ENCODE measurements around the gene CORO1C.
"Not testable (repeated sequence)": the region's sequence is repeated elsewhere in the genome, so short reads cannot be mapped to it uniquely, and the experiment has no call there.

Gene CORO1C

DNA sequence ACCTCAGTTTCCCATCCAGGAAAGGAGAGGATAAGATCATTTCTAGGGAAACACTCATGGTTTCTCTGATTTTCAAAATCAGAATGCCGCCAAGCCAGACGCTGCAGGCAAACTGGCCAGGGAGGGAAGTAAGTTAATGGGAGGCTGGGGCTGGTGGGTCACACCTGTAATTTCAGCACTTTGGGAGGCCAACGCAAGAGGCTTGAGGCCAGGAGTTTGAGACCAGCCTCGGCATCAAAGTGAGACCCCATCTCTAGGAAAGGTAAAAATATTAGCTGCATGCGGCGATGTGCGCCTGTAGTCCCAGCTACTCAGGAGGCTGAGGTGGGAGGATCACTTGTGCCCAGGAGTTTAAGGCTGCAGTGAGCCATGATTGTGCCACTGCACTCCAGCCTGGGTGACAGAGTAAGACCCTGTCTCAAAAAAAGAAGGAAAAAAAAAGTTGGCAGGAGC is 98.2 kb downstream of the CORO1C start:
- DNase-seq: no peak

DNA sequence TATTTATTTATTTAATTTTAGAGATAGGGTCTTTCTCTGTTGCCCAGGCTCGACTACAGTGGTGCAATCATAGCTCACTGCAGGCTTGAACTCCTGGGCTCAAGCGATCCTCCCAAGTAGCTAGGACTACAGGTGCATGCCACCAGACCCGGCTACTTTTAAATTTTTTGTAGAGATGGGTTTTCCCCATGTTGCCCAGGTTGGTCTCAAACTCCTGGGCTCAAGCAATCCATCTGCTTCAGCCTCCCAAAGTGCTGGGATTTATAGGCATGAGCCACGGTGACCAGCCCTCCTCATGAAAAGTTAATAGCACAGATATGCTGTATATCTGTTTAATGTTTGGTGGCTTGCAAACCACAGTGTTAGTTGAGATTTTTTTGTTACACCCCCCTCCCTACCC is 100.1 kb downstream of the CORO1C start:
- not testable (repeated sequence) for DNase-seq

DNA sequence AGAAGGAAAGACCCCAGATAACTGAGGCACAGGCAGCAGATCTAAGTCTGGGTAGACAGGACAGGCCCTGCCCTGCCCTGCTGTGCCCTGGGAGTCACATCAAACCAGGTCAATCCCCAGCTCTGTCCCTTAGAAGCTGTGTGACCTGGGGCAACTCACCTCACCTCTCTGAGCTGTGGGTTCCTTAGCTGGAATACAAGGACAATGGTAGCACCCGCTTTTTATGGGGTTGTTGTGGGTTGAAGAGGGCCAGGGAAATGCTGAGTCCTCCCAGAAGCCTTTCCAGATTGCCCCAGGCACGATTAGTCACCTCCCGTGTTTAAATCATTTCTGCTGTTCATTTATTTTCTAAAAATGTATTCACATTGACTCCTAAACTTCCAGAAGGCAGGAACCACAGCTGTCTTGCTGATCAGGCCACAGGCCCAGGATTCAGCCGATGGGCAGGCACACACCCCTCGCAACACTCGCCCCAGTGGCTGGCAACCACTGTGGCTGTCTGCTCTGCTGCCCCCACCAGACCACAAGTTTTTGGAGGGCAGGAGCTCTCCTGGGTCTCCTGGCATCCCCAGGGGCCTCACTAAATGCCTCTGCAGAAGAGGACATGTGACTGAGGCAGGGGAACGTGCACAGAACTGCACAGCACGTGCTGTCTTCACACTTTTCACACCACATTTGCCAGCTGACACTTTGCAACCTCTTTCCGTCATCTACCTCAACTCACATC is 100.7 kb downstream of the CORO1C start:
- DNase-seq: peak; percentile 96

DNA sequence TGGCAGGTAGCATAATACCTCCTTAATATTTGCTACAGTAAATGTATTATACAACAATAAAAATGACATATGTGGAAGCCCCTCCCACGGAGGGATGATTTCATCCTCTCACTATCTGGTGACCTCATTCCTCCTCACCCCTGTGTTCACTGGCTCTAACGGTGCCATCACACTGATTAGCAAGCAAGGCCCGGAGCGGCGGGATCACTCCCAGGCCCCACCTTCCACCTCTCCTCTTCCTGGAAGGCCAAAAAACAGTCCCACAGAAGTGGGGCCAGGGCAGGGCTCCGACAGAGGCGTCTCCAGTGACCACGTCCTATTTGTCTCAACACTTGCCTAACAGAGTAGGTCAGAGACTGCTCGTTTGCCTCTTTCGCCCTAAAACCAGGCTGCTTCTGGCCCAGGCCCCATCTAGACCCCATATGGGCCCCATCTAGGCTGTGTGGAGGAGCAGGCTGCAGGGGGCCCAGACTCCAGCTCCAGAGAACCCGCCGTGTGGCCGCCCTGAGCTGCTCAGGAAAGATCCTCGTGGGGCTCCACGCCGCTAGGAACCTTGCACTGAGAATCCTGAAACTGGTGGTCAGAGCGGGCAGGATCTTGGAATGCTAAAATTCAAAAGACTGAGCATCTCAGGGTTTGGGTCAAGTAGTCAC is 101.4 kb downstream of the CORO1C start:
- peak; percentile 95 for DNase-seq

DNA sequence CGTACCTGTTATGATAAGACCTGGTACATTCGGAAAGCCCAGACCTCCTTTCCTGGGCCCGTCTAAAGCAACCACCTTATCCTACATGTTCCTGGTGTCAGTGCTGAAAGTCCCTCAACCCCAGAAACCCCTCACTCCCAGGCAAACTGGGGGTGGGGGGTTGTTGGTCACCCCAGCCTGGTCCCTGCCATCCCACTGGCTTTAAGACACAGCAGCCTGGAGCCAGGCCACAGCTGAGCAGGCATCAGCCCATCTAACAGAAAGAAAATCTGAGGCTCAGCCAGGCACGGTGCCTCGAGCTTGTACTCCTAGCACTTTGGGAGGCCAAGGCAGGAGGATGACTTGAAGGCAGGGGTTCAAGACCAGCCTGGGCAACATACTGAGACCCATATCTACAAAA is 102.2 kb downstream of the CORO1C start:
- DNase-seq: no peak

DNA sequence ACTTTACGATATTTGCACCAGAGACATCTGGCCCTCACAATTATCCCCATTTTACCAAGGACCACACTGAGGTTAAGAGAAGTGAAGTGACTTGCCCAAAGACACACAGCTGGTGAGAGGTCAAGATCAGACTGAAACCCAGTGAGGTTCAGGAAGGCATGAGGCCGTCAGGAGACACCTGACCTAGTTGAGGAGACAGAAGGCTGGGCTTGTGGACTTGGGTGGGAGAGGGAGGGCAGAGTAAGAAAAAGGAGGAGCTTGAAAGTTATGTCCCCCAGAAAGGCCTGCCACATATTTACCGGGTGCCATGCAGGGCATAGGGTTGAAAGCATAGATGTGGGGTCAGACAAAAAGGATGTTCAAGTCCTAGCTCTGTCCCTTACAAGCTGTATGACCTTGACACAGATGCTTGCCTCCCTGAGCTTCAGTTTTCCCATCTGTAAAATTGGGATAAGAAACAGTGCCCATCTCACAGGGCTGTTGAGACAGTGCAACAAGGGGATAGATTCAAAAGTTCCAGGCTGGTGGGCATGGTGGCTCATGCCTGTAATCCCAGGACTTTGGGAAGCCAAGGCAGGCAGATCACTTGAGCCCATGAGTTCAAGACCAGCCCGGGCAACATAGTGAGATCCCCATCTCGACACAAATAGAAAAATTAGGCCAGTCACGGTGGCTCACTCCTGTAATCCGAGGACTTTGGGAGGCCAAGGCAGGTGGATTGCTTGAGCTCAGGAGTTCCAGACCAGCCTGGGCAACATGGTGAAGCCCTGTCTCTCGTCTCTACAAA is 104.0 kb downstream of the CORO1C start:
- DNase-seq: no peak

DNA sequence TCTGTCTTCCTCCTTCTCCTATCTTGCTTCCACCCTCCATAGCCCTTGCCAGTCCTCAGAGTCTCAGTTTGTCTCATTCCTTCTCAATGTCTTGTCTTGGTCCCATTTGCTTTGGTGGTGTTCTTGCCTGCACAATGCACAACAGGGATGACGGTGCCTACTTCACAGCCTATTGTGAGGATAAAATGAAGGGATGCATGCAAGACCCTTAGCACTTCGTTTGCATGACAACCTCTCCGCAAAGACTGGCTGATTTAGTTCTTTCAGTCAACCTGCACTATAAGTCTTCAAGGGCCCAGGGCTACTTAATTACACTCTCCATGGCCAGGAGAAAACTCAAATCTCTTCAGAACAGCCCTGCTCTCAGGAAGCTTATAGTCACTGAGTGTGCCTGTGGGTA is 106.1 kb downstream of the CORO1C start:
- no peak for DNase-seq

DNA sequence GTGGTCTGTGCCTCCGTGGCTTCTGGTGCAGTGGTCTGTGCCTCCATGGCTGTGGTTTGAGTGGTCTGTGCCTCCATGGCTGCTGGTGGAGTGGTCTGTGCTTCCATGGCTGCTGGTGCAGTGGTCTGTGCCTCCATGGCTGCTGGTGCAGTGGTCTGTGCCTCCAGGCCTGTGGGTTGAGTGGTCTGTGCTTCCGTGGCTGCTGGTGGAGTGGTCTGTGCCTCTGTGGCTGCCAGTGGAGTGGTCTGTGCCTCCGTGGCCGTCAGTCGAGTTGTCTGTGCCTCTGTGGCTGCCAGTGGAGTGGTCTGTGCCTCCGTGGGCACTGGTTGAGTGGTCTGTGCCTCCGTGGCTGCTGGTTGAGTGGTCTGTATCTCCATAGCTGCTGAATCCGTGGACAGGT is 107.7 kb downstream of the CORO1C start:
- no peak for DNase-seq

DNA sequence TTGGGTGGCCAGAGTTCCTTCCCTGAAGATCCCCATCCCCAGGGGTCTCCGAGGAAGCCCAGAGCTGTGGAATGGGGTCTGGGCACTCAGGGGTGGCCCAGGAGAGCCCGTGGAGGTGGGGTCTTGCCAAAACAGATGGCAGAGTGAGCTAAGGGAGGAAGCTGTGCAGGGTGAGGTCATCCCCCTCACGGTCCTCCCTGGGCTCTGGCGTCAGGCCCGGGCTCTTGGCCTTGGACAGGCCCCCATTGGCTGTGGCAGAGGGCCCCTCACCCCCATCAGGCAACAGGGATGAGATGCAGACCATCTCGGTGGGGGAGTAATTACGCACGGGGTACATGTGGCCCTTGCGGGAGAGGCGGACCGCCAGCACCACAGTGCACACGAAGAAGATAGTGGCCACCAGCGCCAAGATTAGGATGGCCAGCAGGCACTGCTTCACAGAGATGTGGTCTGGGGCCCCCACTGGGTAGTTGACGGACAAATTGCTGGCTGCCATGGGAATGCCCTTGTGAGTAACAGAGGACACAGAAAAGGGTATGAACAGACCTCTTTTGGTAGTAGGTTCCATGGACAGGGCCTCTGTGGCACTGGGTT is 108.3 kb downstream of the CORO1C start:
- DNase-seq: no peak

DNA sequence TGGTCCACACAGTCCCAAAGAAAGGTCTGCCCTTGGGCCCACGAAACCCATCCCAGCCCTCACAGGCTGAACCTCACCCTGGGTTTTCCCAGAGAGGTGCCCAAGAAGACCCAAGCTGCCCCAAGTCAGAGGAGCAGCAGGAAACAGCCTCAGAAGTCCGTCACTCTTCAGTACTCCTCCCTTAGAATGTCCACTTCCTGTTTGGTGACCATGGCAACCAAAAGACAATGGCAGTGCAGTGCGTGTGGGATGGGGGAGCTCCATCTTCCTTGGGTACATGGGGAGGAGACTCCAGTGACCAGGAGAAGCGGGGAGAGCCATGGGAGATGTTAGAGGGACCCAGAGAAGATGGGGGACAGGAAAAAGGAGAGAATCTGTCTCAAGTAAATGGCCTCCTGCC is 108.9 kb downstream of the CORO1C start:
- peak; percentile 45 for DNase-seq

DNA sequence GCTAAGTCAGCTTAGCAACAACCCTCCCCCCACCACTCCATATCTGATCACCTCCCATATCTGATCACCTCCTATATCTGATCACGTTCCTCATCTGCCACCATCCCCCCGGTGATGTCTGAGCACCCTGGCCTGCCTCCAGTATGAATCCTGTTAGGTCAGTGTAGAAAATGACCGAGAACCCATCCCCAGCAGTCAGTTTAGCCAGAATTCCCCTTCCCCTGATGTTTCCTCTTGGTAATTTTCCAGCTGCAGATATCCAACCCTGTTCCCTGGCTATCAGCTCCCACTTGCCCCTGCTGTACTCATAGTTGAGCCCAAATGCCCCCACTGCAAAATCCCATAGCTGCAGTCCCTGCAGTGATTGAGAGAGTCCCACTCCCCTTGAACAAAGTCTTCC is 110.2 kb downstream of the CORO1C start:
- DNase-seq: no peak

DNA sequence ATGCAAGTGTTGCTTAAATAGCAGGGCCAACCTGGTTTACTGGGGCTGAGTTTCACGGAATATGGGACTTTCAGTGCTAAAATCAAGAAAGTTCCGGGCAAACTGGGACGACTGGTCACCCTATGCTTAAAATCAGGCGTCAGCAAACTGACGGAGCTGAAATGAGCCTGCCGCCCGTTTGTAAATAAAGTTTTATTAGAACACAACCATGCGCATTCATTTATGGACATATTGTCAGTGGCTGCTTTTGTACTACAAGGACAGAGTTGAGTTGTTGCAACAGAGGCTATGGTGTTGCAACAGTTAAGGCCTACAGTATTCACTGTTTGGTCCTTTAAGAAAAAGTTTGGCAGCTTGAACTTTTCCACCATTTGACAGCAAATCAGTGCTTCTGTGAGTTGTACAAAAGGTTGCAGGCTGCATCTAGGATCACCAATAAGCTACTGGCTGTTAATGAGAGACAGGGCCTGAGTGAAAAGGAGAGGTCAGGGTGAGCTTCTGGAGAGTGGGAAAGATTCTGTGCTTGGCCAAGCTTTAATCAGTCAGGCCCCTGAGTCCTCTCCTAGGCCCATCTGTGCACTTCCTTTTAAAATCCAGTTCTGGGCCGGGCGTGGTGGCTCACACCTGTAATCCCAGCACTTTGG is 111.0 kb downstream of the CORO1C start:
- no peak for DNase-seq

DNA sequence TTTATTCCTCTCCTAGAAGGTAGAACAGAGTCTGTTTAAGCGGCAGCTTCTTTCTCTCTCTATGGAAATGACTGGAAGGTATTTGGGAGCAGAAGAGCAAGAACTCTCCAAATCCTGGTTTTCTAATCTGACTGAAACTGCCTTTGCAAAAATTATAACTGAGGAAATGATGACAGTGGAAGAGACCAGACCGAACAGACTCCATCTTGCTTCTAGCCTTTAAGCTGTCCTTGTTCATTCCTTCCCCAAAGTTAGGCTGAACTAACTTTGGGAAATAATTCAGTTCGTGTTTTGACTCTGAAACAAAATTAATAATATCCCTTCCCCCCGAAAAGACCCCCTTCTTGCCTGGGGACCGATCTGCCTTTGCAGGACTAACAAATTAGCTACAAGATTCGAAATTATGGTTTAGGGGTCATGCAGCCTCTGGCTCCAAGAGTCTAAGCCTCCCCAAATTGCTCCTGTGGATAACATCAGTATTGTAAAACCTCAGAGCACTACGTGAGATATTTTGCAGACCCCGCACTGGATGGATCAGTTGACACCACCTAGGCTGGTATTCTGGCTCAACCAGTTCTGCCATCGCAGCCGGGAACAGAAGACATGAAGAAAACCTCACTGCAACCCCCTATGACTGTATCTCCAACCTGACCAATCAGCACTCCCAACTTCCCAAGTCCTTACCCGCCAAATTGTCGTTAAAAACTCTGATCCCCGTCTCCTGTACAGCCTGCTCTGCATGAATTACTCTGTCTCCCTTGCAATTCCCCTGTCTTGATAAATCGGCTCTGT is 111.8 kb downstream of the CORO1C start:
- DNase-seq: no peak

DNA sequence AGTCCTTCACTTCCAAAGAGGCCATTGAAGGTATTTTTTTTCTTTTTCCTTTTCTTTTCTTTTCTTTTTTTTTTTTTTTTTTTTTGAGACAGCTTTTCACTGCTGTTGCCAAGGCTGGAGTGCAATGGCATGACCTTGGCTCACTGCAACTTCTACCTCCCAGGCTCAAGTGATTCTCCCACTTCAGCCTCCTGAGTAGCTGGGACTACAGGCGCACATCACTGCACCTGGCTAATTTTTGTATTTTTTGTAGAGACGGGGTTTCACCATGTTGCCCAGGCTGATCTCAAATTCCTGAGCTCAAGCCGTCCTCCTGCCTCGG is 112.4 kb downstream of the CORO1C start:
- not testable (repeated sequence) for DNase-seq

DNA sequence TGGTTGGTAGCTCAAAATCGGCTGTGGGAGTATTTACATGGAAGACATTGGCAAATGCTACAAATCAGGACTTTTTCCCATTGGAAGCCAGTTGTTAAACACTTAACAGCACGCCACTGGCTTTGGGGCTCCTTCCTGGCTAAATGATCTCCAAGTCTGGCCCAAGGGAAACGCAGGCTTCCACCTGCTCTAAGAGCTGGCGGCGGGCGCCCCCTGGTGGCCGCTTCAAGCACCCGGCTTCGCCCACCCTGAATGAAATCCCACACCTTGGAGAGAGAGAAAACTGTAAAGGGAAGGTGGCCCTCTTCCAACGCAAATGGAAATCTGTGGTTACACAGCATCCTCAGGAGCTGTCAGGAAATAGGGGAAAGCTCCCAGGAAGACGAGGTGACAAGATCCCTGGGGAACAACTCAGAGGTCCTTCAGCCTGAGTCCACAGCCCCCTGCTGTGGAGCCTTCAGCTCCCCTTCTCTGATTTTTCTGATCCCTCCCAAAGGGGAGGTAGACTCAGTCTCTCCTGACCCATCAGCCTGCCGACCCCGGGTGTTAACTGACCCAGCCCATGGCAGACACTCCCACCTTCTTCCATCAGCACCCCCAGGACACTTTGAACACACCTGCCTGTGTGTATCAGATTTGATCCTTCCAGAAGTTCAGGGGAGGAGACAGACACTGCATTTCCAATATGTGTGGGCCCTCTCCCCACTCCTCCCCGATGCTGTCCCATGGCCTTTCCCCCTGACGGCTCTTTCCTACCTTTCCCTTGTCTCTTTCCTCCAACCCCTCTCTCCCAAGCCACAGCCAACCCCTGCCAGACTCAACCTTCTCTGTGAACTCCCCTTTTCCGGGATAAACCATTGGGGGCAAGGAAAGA is 113.0 kb downstream of the CORO1C start:
- DNase-seq: peak; percentile 78

DNA sequence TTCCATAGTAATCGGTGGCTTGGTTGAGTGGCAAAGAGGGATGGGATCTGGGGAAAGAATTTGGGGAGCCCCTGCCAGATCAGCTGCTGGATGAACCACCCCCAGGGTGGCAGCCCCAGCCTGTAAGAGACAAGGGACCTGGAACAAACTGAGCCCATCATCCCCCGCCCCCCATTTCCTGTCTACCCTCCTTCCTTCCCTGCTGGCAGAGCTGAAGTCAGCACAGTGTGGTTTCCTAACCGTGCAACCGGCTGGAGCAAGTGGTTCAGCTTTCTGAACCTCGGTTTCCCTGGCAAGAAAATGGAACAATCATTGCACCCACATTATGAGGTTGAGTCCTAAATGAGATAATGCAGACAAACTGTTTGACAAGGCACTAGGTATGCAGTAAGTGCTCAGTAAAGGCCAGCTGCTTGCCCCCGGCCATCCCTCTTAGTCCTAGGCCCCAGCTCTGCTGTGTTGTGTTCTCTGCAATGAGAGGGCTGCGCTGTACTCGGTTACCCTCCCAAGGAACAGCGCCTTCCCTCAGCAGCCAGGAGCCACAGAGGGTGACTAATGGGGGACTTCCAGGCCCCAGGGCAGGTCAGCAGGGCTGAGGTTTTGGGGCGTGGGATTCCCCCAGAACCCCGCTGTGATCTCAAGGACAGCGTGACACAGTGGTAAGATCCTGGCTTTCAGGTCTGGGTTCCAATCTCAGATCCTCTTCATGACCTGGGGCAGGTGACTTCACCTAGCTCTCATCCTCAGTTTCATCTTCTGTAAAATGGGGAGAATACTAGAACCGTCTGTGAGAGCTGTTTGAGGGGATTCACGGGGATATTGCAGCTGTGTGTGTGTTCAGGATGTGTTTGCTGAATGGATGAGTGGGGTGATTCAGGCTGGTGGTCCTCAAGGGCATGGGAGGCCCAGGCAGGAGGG is 114.1 kb downstream of the CORO1C start:
- DNase-seq: peak; percentile 66

DNA sequence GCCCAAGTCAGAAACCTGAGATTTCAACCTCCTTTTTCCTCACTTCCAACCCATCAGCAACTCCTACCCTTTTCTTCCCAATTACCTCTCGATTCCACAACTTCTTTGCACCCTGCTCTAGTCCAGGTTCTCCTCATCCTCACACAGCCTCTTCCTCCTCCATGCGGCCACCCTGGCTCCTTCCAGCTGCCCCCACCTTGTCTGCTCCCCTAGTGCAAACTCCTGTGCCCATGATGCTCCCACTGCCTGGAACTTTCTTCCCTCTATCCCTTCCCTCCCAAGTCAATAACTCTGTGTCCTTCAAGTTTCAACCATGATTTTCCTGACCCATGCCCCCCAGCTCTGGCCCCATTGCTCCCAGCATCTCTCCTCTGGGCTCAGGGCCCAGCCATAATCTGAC is 115.0 kb downstream of the CORO1C start:
- no peak for DNase-seq

DNA sequence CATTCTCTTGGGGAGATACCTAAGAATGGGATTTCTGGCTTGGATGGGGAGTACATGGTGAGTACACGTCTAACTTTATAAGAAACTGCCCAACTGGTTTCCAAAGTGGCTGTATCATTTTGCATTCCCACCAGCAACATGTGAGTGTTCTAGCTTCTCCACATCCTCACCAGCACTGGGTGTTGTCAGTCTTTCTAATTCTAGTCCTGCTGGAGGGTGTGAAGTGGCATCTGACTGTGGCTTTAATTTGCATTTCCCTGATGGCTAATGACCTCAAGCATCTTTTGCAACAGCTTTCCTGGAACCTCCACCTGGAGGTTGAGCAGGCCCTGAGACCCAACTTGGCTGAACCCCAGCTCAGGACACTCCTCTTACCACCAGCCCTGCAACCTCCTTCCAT is 115.4 kb downstream of the CORO1C start:
- DNase-seq: no peak

DNA sequence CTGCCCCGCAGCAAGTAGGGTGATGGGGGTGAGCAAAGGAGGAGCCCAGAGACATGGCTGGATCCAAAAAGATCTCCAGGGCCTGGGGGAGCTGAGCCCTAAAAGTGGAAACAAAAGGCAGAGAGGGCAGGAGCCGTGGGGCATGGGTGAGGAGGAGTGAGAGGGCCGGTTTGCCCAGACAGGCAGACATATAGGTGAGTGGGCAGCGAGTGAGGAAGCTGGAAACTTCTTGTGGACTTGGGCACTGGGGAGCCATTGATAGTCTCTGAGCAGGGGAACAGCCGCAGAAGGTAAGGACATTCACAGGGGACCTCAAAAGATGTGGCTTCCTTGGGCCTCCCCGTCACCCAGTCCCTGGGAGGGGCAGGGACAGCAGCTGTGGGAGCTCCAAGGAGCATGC is 116.7 kb downstream of the CORO1C start:
- no peak for DNase-seq

DNA sequence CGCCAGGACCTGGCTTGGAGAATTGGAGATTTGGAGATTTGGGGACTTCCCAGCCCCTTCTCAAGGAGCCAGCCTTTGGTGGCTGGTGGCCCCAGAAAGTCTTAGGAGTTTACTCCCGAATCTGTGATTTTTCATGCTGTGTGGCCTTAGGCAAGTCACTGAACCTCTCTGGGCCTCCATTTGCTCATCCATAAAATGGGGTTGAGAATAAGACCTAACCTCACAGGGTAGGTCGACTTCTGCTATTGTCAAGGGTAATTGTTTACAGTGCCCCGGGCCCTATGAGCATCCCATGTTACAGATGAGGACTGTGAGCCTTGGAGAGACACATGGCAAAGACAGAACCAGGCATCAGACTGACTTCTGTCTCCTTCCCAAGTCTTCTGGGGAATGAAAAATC is 117.3 kb downstream of the CORO1C start:
- no peak for DNase-seq
